WTC11 (cell line): ENCODE measurements around the gene TIAM2.

Experiments
- AFF4 ChIP-seq: sonication (generic); formaldehyde crosslinking; IDR thresholded peaks from 2 replicates; pipeline ENCODE4 v1.8.1; 2023; ENCODE audit warnings: mild to moderate bottlenecking, missing genetic modification reagents, borderline replicate concordance
- CTCF ChIP-seq: fragments of 200-600 bp; IDR thresholded peaks from 2 replicates; pipeline ENCODE4 v1.8.0; 2022; ENCODE audit warnings: antibody characterized with exemption
- E2F4 ChIP-seq: sonication (generic); formaldehyde crosslinking; IDR thresholded peaks from 2 replicates; pipeline ENCODE4 v1.8.1; 2022; ENCODE audit warnings: low read depth, mild to moderate bottlenecking, moderate library complexity, missing genetic modification reagents, borderline replicate concordance
- ESRRA ChIP-seq: sonication (generic); formaldehyde crosslinking; IDR thresholded peaks from 2 replicates; pipeline ENCODE4 v1.8.1; 2022; ENCODE audit warnings: mild to moderate bottlenecking, missing genetic modification reagents, borderline replicate concordance
- IRF2 ChIP-seq: sonication (generic); formaldehyde crosslinking; IDR thresholded peaks from 2 replicates; pipeline ENCODE4 v1.8.0; 2022; ENCODE audit warnings: low read depth, missing genetic modification reagents, borderline replicate concordance
- NFYB ChIP-seq: sonication (generic); formaldehyde crosslinking; conservative IDR thresholded peaks from 2 replicates; pipeline ENCODE4 v1.8.0; 2022; ENCODE audit warnings: low read depth, missing genetic modification reagents
- NR3C1 ChIP-seq: sonication (generic); formaldehyde crosslinking; conservative IDR thresholded peaks from 2 replicates; pipeline ENCODE4 v1.8.1; 2023; ENCODE audit warnings: low read depth, mild to moderate bottlenecking, missing genetic modification reagents
- RELA ChIP-seq: sonication (generic); formaldehyde crosslinking; IDR thresholded peaks from 2 replicates; pipeline ENCODE4 v1.8.1; 2022; ENCODE audit warnings: missing genetic modification reagents, mild to moderate bottlenecking, borderline replicate concordance

GRCh38 chr6:155146205-155146604 is 151.1 kb downstream of the TIAM2 start:
- TF ChIP-seq CTCF (no peak), E2F4 (CRISPR knock-in tag) (no peak), IRF2 (CRISPR knock-in tag) (no peak), RELA (CRISPR knock-in tag) (no peak), NFYB (CRISPR knock-in tag) (no peak), ESRRA (CRISPR knock-in tag) (no peak), AFF4 (CRISPR knock-in tag) (no peak), NR3C1 (CRISPR knock-in tag) (no peak)
